ENCODE measurements around the gene ZNF385D. TPM values are rescaled to one million over a fixed set of nuclear protein-coding genes. Genes with fewer than 3 reads are reported as not detected.

The ZNF385D gene
- total and polyA plus RNA-seq, 2 experiments from 2014 or later = 2.7 to 12.3 TPM

GRCh38 chr3:21544076-21544462, 206.9 kb downstream of the ZNF385D start:
- Mint-ChIP-seq H3K36me3 (ENCODE audit: low read depth) (no peaks in the 10 kb centered on the region), H3K4me1 (peaks cover 29% of the 10 kb centered on the region), H3K9me3 (peaks cover 7% of the 10 kb centered on the region; the same call in 1 of the 3 replicates), H3K4me3 (peak overlapping the region; percentile 61; the same call in 2 of the 3 replicates), H3K27ac (peak overlapping the region; percentile 97), H3K27me3 (ENCODE audit: insufficient read depth, low read depth, poor library complexity) (peaks cover 2% of the 10 kb centered on the region)
- no peak for ATAC-seq
- DNase-seq (ENCODE audit: low spot score) = peak; percentile 11
- H4K20me1 ChIP-seq (replicated peaks; ENCODE audit: insufficient read depth) = no peaks in the 10 kb centered on the region
- H3K79me2 ChIP-seq (replicated peaks; ENCODE audit: insufficient read depth) = peaks cover 16% of the 10 kb centered on the region
- no peaks in the 10 kb centered on the region for H3K27me3 ChIP-seq (ENCODE audit: insufficient read depth)
- no peak for TF ChIP-seq CREB1 (CRISPR knock-in tag; IDR thresholded peaks at IDR 0.05; ENCODE audit: low read depth)
- TF ChIP-seq CTCF (conservative IDR thresholded peaks at IDR 0.05; ENCODE audit: low read depth in 2 of 2) = no peak
- H3K36me3 ChIP-seq (ENCODE audit: insufficient read depth) = no peaks in the 10 kb centered on the region
- H3K4me2 ChIP-seq = peak overlapping the region; percentile 28
- no peaks in the 10 kb centered on the region for H3K9me2 ChIP-seq (ENCODE audit: insufficient read depth)
- peak overlapping the region; percentile 20; the same call in 1 of the 2 replicates for H3K4me3 ChIP-seq
- peaks cover 26% of the 10 kb centered on the region for H3K4me1 ChIP-seq (ENCODE audit: insufficient read depth)
- H3K27ac ChIP-seq (ENCODE audit: low read depth) = peak overlapping the region; percentile 91
- no peak overlapping the region for H2AFZ ChIP-seq
- H3F3A ChIP-seq (replicated peaks; ENCODE audit: low read depth) = no peaks in the 10 kb centered on the region

GRCh38 chr3:21543380-21544075, 207.5 kb downstream of the ZNF385D start:
- peaks cover 26% of the 10 kb centered on the region for H3K4me1 ChIP-seq (ENCODE audit: insufficient read depth)
- Mint-ChIP-seq H3K4me3 (peak overlapping the region; percentile 61), H3K9me3 (peaks cover 7% of the 10 kb centered on the region; the same call in 1 of the 3 replicates), H3K4me1 (peaks cover 29% of the 10 kb centered on the region), H3K27ac (peak overlapping the region; percentile 97), H3K27me3 (ENCODE audit: insufficient read depth, low read depth, poor library complexity) (peaks cover 2% of the 10 kb centered on the region), H3K36me3 (ENCODE audit: low read depth) (no peaks in the 10 kb centered on the region)
- H3K79me2 ChIP-seq (replicated peaks; ENCODE audit: insufficient read depth) = peaks cover 13% of the 10 kb centered on the region
- peak overlapping the region; percentile 20 for H3K4me3 ChIP-seq
- H3K4me2 ChIP-seq = peak overlapping the region; percentile 28
- no peaks in the 10 kb centered on the region for H3K36me3 ChIP-seq (ENCODE audit: insufficient read depth)
- H3K27ac ChIP-seq (ENCODE audit: low read depth) = peak overlapping the region; percentile 91
- H3K27me3 ChIP-seq (ENCODE audit: insufficient read depth) = no peaks in the 10 kb centered on the region
- no peaks in the 10 kb centered on the region for H3F3A ChIP-seq (replicated peaks; ENCODE audit: low read depth)
- H4K20me1 ChIP-seq (replicated peaks; ENCODE audit: insufficient read depth) = no peaks in the 10 kb centered on the region
- no peaks in the 10 kb centered on the region for H3K9me2 ChIP-seq (ENCODE audit: insufficient read depth)
- H2AFZ ChIP-seq = peak overlapping the region; percentile 53; the same call in 1 of the 2 replicates
- ATAC-seq (peak; percentile 93), DNase-seq (ENCODE audit: low spot score) (peak; percentile 74)
- TF ChIP-seq ZNF114 (CRISPR knock-in tag; IDR thresholded peaks at IDR 0.05) (no peak; the same call in 1 of the 2 replicates), ETS1 (IDR thresholded peaks at IDR 0.05) (no peak), ZNF331 (CRISPR knock-in tag; IDR thresholded peaks at IDR 0.05; ENCODE audit: low read depth) (no peak), ZNF462 (CRISPR knock-in tag; IDR thresholded peaks at IDR 0.05) (peak; percentile 39; the same call in 1 of the 2 replicates), CTCF (conservative IDR thresholded peaks at IDR 0.05; ENCODE audit: low read depth in 2 of 2) (no peak; a peak in 1 of 4 replicates), POLR2AphosphoS5 (IDR thresholded peaks at IDR 0.05; ENCODE audit: low read depth) (no peak), STAT1 (IDR thresholded peaks at IDR 0.05; ENCODE audit: unreplicated experiment) (no peak), NANOG (IDR thresholded peaks at IDR 0.05; ENCODE audit: borderline replicate concordance) (0 out of 2 replicates have a peak, but pooled peaks have one; percentile 44)

Data from GM23338 (cell line).